Heart left ventricle (tissue), 16 donors: ENCODE measurements around the gene IKZF3. TPM values are rescaled to one million over a fixed set of nuclear protein-coding genes. Genes with fewer than 3 reads are reported as not detected.
"Not testable (repeated sequence)": the region's sequence is repeated elsewhere in the genome, so short reads cannot be mapped to it uniquely, and the experiment has no call there.

Source experiments
- ATAC-seq, 4 donors: fragments of 200-7000 bp; cut with Tn5 transposase; one replicate each; pipeline ENCODE4 v1.9.1; 2020 to 2022; ENCODE audit warnings: moderate library complexity in 4 of 4, mild to moderate bottlenecking in 3 of 4, moderate number of reproducible peaks in 1 of 4
- DNase-seq, 5 donors: peaks; one replicate each; pipeline ENCODE4 v3.0.0-alpha.2; 2020
- H3K27ac ChIP-seq, 12 donors: fragments of 200-600 bp; sonication (generic) in 4 of 12; one replicate each; pipeline versions ENCODE4 v1.5.0 to v1.8.0; 2016 to 2022; ENCODE audit warnings: mild to moderate bottlenecking in 2 of 12
- H3K27me3 ChIP-seq, 9 donors: fragments of 200-600 bp; sonication (generic) in 2 of 9; one replicate each; pipeline versions ENCODE4 v1.5.1 to v1.8.0; 2016 to 2022; ENCODE audit warnings: mild to moderate bottlenecking in 3 of 9
- H3K36me3 ChIP-seq, 9 donors: fragments of 200-600 bp; sonication (generic) in 2 of 9; one replicate each; pipeline versions ENCODE4 v1.5.0 to v1.8.0; 2018 to 2022; ENCODE audit warnings: mild to moderate bottlenecking in 2 of 9
- H3K4me1 ChIP-seq, 12 donors: fragments of 200-600 bp; sonication (generic) in 4 of 12; one replicate each; pipeline versions ENCODE4 v1.5.0 to v1.8.0; 2016 to 2022; ENCODE audit warnings: mild to moderate bottlenecking in 3 of 12
- H3K4me3 ChIP-seq, 12 donors: fragments of 200-600 bp; sonication (generic) in 4 of 12; one replicate each; pipeline versions ENCODE4 v1.5.0 to v1.8.0; 2017 to 2022; ENCODE audit warnings: mild to moderate bottlenecking in 9 of 12, moderate library complexity in 4 of 12
- H3K9me3 ChIP-seq, 12 donors: fragments of 200-600 bp; sonication (generic) in 4 of 12; one replicate each; pipeline versions ENCODE4 v1.5.0 to v1.8.0; 2016 to 2022; ENCODE audit warnings: mild to moderate bottlenecking in 1 of 12
- CTCF ChIP-seq, 12 donors: fragments of 200-600 bp; sonication (generic) in 4 of 12; IDR thresholded peaks; one replicate each; pipeline versions ENCODE4 v1.5.0 to v1.8.0; 2018 to 2022; ENCODE audit warnings: antibody characterized with exemption in 12 of 12, mild to moderate bottlenecking in 5 of 12
- POLR2A ChIP-seq, 2 donors: fragments of 450-650 bp; IDR thresholded peaks; one replicate each; pipeline ENCODE4 v1.6.1; 2017; ENCODE audit warnings: antibody characterized with exemption in 2 of 2, mild to moderate bottlenecking in 2 of 2, moderate library complexity in 2 of 2
- WGBS, 4 donors: extraction: QIAGEN DNeasy Blood & Tissue Kit in 2 of 4; methylation state at CpG; one replicate each; pipeline versions ENCODE4 v1.1.5 to v1.1.7; 2013 to 2018; 5-methylcytosine and 5-hydroxymethylcytosine counted together
- intact Hi-C, 10 donors: fragments of 100-400 bp; cut with DNase I; formaldehyde crosslinking; loops; one replicate each; pipeline versions ENCODE4 v1.11.1 to v1.14.2; 2022
- polyA plus RNA-seq, 2 donors: library from polyadenylated mRNA; stranded (reverse); fragments of 200-250 nt; gene quantifications; one replicate each; pipeline ENCODE4 v1.2.3, GENCODE V29; 2013
- total RNA-seq, 9 donors: library from RNA; depleted of rRNA in 2 of 9; stranded (reverse); fragments of >200 nt in 2 of 9; fragmentation: NEBNext Ultra II Directional in 3 of 9; extraction: Animal tissue kit (Norgen Biotek cat#: 25700) in 3 of 9; gene quantifications; one replicate each; pipeline versions ENCODE4 v1.1.0 to v1.2.4, GENCODE V29; 2016 to 2023
- donor health status: ischemic (EF 13 %, LVEDD 7.1; RV severe dilation, severe dysfunction).
- donor health status: healthy with polysubstance abuse.
- donor health status: DM: no; HTN: yes; CAD: no.
- donor health status: DM: no; HTN: no; CAD: no.
- donor health status: ischemic (EF 25% LVEDD 6.9; RV normal size, moderate dysfunction).
- donor health status: ischemic (EF 25% LVEDD 5.7; RV mildly dilated, moderate dysfunction).
- donor health status: healthy.
- donor health status: DM: yes; HTN: yes; CAD: no.
- donor health status: ischemic (EF 35%, LVEDD 5.7; RV mildly dilated, moderate dysfunction).
- donor health status: nonischemic (EF 11% LVEDD 7.7; RV severe dilation, severe dysfunction).
- donor health status: DM: yes; HTN: yes; CAD: no.
- donor health status: PGD.
- donor health status: ischemic (EF 29% LVEDD 5.4; RV normal size, mild dysfunction).
- donor health status: nonischemic (EF 23%, LVEDD 6.1; RV moderate dilation, normal function).

The IKZF3 gene
- total and polyA plus RNA-seq, 11 donors, result 0.07 to 6.9 (median 0.21) TPM

- TF ChIP-seq CTCF (IDR thresholded peaks at IDR 0.05), result no peak
- no peak for TF ChIP-seq POLR2A (IDR thresholded peaks at IDR 0.05)
- ATAC-seq (no peak), DNase-seq (no peak)
- WGBS, 4 donors, result 90 to 96% (median 93%) methylated on average over 4 of the region's 4 CpGs
- H3K4me1 ChIP-seq, result peaks cover 0 to 6% (median 0%) of the 10 kb centered on the region in 12 donors
- H3K27ac ChIP-seq, result no peak overlapping the region
- no peaks in the 10 kb centered on the region for H3K9me3 ChIP-seq
- H3K27me3 ChIP-seq, result no peaks in the 10 kb centered on the region
- intact Hi-C loops, result no loop called here
- peaks cover 0 to 20% (median 3%) of the 10 kb centered on the region in 9 donors for H3K36me3 ChIP-seq
- no peak overlapping the region for H3K4me3 ChIP-seq
Observed at GRCh38 chr17:39903158-39903884, 39.2 kb upstream of the IKZF3 start.

GRCh38 chr17:39902027-39902426 lies 37.9 kb upstream of the IKZF3 start:
- H3K27ac ChIP-seq, ATAC-seq, H3K9me3 ChIP-seq, H3K27me3 ChIP-seq, intact Hi-C loops, DNase-seq, H3K4me3 ChIP-seq, H3K4me1 ChIP-seq: not testable (repeated sequence)
- peaks cover 0 to 13% (median 0%) of the 10 kb centered on the region in 9 donors for H3K36me3 ChIP-seq
- WGBS, 4 donors, result 92 to 94% (median 93%) methylated on average over 2 of the region's 2 CpGs

GRCh38 chr17:39899215-39899614 lies 35.1 kb upstream of the IKZF3 start:
- no peaks in the 10 kb centered on the region for H3K27me3 ChIP-seq
- no peak overlapping the region for H3K27ac ChIP-seq
- H3K4me3 ChIP-seq, result no peak overlapping the region
- H3K36me3 ChIP-seq, result peaks cover 0 to 9% (median 0%) of the 10 kb centered on the region in 9 donors
- ATAC-seq, result no peak
- H3K4me1 ChIP-seq, result peaks cover 0 to 6% (median 0%) of the 10 kb centered on the region in 12 donors
- no peak for DNase-seq
- no peak for TF ChIP-seq CTCF (IDR thresholded peaks at IDR 0.05)
- TF ChIP-seq POLR2A (IDR thresholded peaks at IDR 0.05), result no peak
- no peaks in the 10 kb centered on the region for H3K9me3 ChIP-seq
- intact Hi-C loops, result no loop called here

- DNase-seq, result no peak
- H3K4me3 ChIP-seq, result no peak overlapping the region
- TF ChIP-seq CTCF (IDR thresholded peaks at IDR 0.05) (no peak), POLR2A (IDR thresholded peaks at IDR 0.05) (no peak)
- ATAC-seq, result no peak
- no peaks in the 10 kb centered on the region for H3K4me1 ChIP-seq
- no peaks in the 10 kb centered on the region for H3K9me3 ChIP-seq
- H3K27me3 ChIP-seq, result peaks cover 0 to 3% (median 0%) of the 10 kb centered on the region in 9 donors
- 93 to 97% (median 94%) methylated on average over 4 of the region's 4 CpGs for whole genome bisulfite sequencing, 4 donors
- intact Hi-C loops, result no loop called here
- H3K27ac ChIP-seq, result no peak overlapping the region
- H3K36me3 ChIP-seq, result no peaks in the 10 kb centered on the region
Observed at GRCh38 chr17:39898088-39898487, 34.0 kb upstream of the IKZF3 start.
